Subcutaneous abdominal adipose tissue (tissue), 5 donors: ENCODE data around the gene BICRA.

ENCODE experiments used
- H3K27ac ChIP-seq: one replicate; pipeline ENCODE4 v1.7.0; 2013; ENCODE audit warnings: low read depth, mild to moderate bottlenecking, inconsistent platforms, low read length, moderate library complexity
- H3K27me3 ChIP-seq, 5 donors: one replicate each; pipeline ENCODE4 v1.7.0; 2013; ENCODE audit warnings: low read length in 5 of 5, inconsistent platforms in 1 of 5; ENCODE audit not compliant: control insufficient read depth in 5 of 5, insufficient read depth in 4 of 5
- H3K36me3 ChIP-seq, 5 donors: one replicate each; pipeline ENCODE4 v1.7.0; 2013; ENCODE audit warnings: low read length in 5 of 5; ENCODE audit not compliant: control insufficient read depth in 5 of 5, insufficient read depth in 5 of 5
- H3K4me1 ChIP-seq, 5 donors: one replicate each; pipeline ENCODE4 v1.7.0; 2013; ENCODE audit warnings: low read length in 5 of 5, mild to moderate bottlenecking in 3 of 5, moderate library complexity in 1 of 5; ENCODE audit not compliant: control insufficient read depth in 5 of 5, insufficient read depth in 5 of 5
- H3K4me3 ChIP-seq, 5 donors: one replicate each; pipeline ENCODE4 v1.7.0; 2013; ENCODE audit warnings: low read length in 5 of 5, low read depth in 1 of 5
- H3K9ac ChIP-seq, 5 donors: one replicate each; pipeline ENCODE4 v1.7.0; 2013; ENCODE audit warnings: low read length in 5 of 5, mild to moderate bottlenecking in 4 of 5, moderate library complexity in 3 of 5
- H3K9me3 ChIP-seq, 5 donors: one replicate each; pipeline ENCODE4 v1.7.0; 2013; ENCODE audit warnings: low read length in 5 of 5; ENCODE audit not compliant: control insufficient read depth in 5 of 5
- donor health status: healthy.
- donor health status: healthy.
- donor health status: healthy.
- donor health status: healthy.
- donor health status: healthy.

BICRA gene

GRCh38 chr19:47644743-47645482, 36.0 kb downstream of the BICRA start:
- H3K9me3 ChIP-seq = no peaks in the 10 kb centered on the region
- peaks cover 1 to 13% (median 10%) of the 10 kb centered on the region in 5 donors for H3K4me1 ChIP-seq
- no peak overlapping the region for H3K27ac ChIP-seq
- no peaks in the 10 kb centered on the region for H3K27me3 ChIP-seq
- no peak overlapping the region for H3K9ac ChIP-seq
- H3K36me3 ChIP-seq = peaks cover 0 to 11% (median 3%) of the 10 kb centered on the region in 5 donors
- no peak overlapping the region for H3K4me3 ChIP-seq

DNA sequence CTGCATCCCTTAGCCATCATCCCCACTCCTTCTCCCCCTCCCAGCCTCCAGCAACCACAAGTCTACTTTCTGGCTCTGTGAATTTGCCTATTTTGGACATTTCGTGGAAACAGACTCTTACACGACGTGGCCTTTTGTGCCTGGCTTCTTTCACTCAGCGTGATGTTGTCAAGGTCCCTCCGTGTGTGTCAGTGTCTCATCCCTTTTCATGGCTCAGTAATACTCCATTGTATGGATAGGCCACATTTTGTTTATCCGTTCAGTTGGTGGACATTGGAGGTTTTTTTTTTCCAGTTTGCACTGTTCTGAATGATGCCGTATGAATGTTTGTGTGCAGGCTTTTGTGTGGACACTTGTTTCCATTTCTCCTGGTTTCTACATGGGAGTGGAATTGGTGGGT, 38.0 kb downstream of the BICRA start:
- H3K4me1 ChIP-seq = peaks cover 1 to 12% (median 9%) of the 10 kb centered on the region in 5 donors
- H3K27me3 ChIP-seq = no peaks in the 10 kb centered on the region
- H3K9me3 ChIP-seq = no peaks in the 10 kb centered on the region
- no peak overlapping the region for H3K4me3 ChIP-seq
- no peak overlapping the region for H3K27ac ChIP-seq
- H3K36me3 ChIP-seq = peaks cover 0 to 24% (median 8%) of the 10 kb centered on the region in 5 donors
- H3K9ac ChIP-seq = no peak overlapping the region

DNA sequence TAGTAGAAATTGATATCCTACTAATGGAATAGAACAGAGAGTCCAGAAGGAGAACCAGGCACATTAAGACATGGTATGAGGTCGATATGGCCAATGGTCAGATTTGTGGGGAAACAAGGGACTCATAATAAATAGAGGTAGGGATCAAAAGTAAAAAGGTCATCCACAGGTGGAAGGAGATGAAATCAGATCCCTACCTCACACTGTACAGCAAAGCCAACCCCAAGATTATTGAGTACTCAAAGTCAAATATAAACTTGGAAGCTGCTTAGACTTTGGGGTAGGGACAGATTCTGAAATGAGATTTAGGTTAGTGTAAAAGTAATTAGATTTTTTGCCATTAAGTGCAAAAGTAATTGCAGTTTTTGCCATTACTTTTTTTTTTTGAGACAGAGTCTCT, 40.7 kb downstream of the BICRA start:
- H3K36me3 ChIP-seq = peaks cover 0 to 24% (median 8%) of the 10 kb centered on the region in 5 donors
- H3K4me3 ChIP-seq = no peak overlapping the region
- H3K9me3 ChIP-seq = no peaks in the 10 kb centered on the region
- H3K27ac ChIP-seq = no peak overlapping the region
- H3K4me1 ChIP-seq = peaks cover 0 to 9% (median 6%) of the 10 kb centered on the region in 5 donors
- H3K27me3 ChIP-seq = no peaks in the 10 kb centered on the region
- H3K9ac ChIP-seq = no peak overlapping the region

DNA sequence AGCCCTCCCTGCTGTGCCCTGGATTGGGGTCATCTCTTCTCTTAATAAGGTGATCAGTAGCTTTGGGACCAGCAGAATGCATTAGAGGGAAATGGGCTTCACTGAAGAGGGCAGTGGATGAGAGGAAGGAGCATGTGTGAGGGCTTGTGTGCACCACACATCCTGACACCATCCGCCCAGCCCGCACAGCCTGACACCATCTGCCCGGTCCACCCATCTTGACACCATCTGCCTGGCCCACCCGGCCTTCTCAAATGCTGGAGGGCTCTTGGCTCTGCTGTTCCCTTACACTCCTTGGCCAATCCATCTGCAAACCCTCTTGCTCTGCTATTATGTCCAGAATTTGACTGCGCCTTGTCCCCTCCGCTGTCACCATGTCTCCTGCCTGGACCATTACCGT, 41.8 kb downstream of the BICRA start:
- H3K4me1 ChIP-seq = peaks cover 0 to 9% (median 6%) of the 10 kb centered on the region in 5 donors
- no peak overlapping the region for H3K4me3 ChIP-seq
- no peak overlapping the region for H3K27ac ChIP-seq
- H3K9ac ChIP-seq = no peak overlapping the region
- H3K36me3 ChIP-seq = peaks cover 0 to 21% (median 8%) of the 10 kb centered on the region in 5 donors
- H3K27me3 ChIP-seq = no peaks in the 10 kb centered on the region
- no peaks in the 10 kb centered on the region for H3K9me3 ChIP-seq

DNA sequence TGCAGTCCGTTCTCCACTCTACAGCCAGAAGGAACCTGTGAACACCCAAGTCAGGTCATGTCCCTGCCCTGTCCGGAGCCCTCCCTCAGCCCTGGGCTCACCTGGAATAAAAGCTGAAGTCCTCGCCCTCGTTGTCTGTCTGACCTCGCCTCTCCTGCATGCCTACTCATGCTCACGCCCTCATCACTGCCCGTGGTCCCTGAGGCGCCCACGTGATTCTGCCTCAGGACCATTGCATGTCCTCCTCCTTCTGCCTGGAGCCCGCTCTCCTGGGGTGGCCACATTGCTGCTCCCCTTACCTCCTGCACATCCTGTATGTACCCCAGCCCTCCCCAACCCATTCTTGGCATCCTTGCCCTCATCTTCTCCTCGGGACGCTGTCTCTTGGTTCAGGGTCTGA, 42.2 kb downstream of the BICRA start:
- no peaks in the 10 kb centered on the region for H3K9me3 ChIP-seq
- H3K27ac ChIP-seq = no peak overlapping the region
- peaks cover 0 to 9% (median 6%) of the 10 kb centered on the region in 5 donors for H3K4me1 ChIP-seq
- H3K36me3 ChIP-seq = peaks cover 0 to 21% (median 7%) of the 10 kb centered on the region in 5 donors
- no peak overlapping the region for H3K4me3 ChIP-seq
- H3K27me3 ChIP-seq = no peaks in the 10 kb centered on the region
- H3K9ac ChIP-seq = no peak overlapping the region

DNA sequence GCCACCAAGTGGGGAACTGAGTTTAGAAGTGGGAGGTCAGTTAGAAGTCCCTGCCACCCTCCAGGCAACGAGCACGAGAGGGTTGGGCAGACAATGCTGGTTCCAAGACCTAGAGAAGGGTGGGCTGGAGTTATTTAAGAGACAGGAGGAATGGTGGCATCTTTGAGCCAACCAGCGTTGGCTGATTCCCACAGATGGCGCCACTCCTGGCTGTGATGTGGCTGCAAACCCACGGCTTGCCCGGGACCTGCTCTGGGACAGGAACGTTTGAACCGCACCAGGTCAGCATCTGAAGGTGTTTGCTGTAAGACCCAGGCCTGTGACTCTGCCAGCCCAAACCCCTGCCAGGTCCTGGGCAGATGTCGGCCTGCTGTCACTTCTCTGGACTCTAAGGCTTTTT, 42.8 kb downstream of the BICRA start:
- Histone ChIP-seq H3K9me3 (no peaks in the 10 kb centered on the region), H3K4me3 (no peak overlapping the region), H3K9ac (no peak overlapping the region), H3K27ac (no peak overlapping the region), H3K36me3 (peaks cover 0 to 17% (median 3%) of the 10 kb centered on the region in 5 donors), H3K4me1 (peaks cover 0 to 9% (median 6%) of the 10 kb centered on the region in 5 donors), H3K27me3 (no peaks in the 10 kb centered on the region)

- Histone ChIP-seq H3K36me3 (peaks cover 0 to 14% (median 3%) of the 10 kb centered on the region in 5 donors), H3K4me1 (peaks cover 0 to 9% (median 6%) of the 10 kb centered on the region in 5 donors), H3K27ac (no peak overlapping the region), H3K9ac (no peak overlapping the region), H3K4me3 (no peak overlapping the region), H3K9me3 (no peaks in the 10 kb centered on the region), H3K27me3 (no peaks in the 10 kb centered on the region)
Measured at GRCh38 chr19:47652285-47652684, 43.4 kb downstream of the BICRA start.

DNA sequence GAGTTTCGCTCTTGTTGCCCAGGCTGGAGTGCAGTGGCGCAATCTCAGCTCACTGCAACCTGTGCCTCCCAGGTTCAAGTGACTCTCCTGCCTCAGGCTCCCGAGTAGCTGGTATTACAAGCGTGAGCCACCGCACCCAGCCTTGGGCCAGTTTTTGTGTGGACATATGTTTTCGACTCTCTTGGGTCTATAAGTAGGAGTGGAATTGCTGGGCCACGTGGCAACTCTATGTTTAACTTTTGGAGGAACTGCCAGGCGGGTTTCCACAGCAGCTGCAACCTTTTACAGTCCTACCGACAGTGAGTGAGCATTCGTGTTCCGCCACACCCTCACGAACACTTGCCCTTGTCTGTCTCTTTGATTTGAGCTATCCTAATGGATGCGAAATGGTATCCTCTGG, 44.9 kb downstream of the BICRA start:
- H3K27ac ChIP-seq = no peak overlapping the region
- H3K9ac ChIP-seq = no peak overlapping the region

DNA sequence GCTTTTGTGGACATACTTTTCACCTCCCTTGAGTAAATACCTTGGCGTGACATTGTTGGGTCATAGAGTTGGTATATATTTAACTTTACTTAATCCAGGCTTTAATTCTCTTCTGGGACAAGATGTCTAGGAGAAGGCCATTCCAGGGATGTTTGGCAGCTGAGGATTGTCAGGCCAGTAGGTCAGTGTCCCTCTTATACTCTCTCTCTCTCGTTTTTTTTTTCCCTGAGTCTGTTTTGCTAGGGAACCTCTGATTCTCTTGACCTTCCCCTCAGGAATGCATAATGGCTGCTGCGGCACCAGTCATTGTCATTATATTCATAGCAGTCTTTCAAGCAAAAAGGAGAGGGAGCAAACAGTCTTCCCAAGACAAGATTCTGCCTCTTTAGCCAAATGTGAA, 48.8 kb downstream of the BICRA start:
- no peak overlapping the region for H3K9ac ChIP-seq
- peaks cover 0 to 4% (median 2%) of the 10 kb centered on the region in 5 donors for H3K36me3 ChIP-seq
- peaks cover 0 to 19% (median 11%) of the 10 kb centered on the region in 5 donors for H3K4me1 ChIP-seq
- no peak overlapping the region for H3K27ac ChIP-seq
- H3K4me3 ChIP-seq = no peak overlapping the region
- H3K9me3 ChIP-seq = no peaks in the 10 kb centered on the region
- H3K27me3 ChIP-seq = no peaks in the 10 kb centered on the region

More for the DNA sequence above, 44.9 kb downstream of the BICRA start:
- Histone ChIP-seq H3K36me3 (peaks cover 0 to 14% (median 3%) of the 10 kb centered on the region in 5 donors), H3K9me3 (no peaks in the 10 kb centered on the region), H3K4me1 (no peaks in the 10 kb centered on the region), H3K4me3 (no peak overlapping the region), H3K27me3 (no peaks in the 10 kb centered on the region)

GRCh38 chr19:47658431-47659348, 49.8 kb downstream of the BICRA start:
- Histone ChIP-seq H3K36me3 (peaks cover 0 to 4% (median 0%) of the 10 kb centered on the region in 5 donors), H3K4me3 (no peak overlapping the region), H3K4me1 (peaks cover 0 to 29% (median 14%) of the 10 kb centered on the region in 5 donors), H3K9ac (no peak overlapping the region), H3K27ac (no peak overlapping the region), H3K9me3 (no peaks in the 10 kb centered on the region), H3K27me3 (no peaks in the 10 kb centered on the region)
